Left cardiac atrium (tissue), 4 donors: ENCODE measurements around the gene CABLES1. TPM values are rescaled to one million over a fixed set of nuclear protein-coding genes. Genes with fewer than 3 reads are reported as not detected.
"Not testable (repeated sequence)": the region's sequence is repeated elsewhere in the genome, so short reads cannot be mapped to it uniquely, and the experiment has no call there.

Source experiments
- ATAC-seq, 2 donors: fragments of 200-7000 bp; cut with Tn5 transposase; one replicate each; pipeline ENCODE4 v1.9.1; 2020; ENCODE audit warnings: mild to moderate bottlenecking in 2 of 2, moderate library complexity in 2 of 2
- DNase-seq: peaks from one replicate; pipeline ENCODE4 v3.0.0-alpha.2; 2020
- intact Hi-C, 2 donors: fragments of 100-400 bp; cut with DNase I; formaldehyde crosslinking; loops; one replicate each; pipeline versions ENCODE4 v1.14.1 to v1.15.1; 2022 to 2023
- total RNA-seq, 2 donors: library from RNA; stranded (reverse); fragmentation: NEBNext Ultra II Directional; extraction: Animal tissue kit (Norgen Biotek cat#: 25700); gene quantifications; one replicate each; pipeline ENCODE4 v1.2.1, GENCODE V29; 2021
- donor health status: DM: no; HTN: yes; CAD: no.
- donor health status: DM: no; HTN: yes; CAD: no; lungs with severe emphysema.
- donor health status: DM: yes; HTN: yes; CAD: no.
- donor health status: Dilated cardiomyopathy.

CABLES1 gene
- total RNA-seq, 2 donors from 2014 or later, result 6.6 to 20.4 TPM

DNA sequence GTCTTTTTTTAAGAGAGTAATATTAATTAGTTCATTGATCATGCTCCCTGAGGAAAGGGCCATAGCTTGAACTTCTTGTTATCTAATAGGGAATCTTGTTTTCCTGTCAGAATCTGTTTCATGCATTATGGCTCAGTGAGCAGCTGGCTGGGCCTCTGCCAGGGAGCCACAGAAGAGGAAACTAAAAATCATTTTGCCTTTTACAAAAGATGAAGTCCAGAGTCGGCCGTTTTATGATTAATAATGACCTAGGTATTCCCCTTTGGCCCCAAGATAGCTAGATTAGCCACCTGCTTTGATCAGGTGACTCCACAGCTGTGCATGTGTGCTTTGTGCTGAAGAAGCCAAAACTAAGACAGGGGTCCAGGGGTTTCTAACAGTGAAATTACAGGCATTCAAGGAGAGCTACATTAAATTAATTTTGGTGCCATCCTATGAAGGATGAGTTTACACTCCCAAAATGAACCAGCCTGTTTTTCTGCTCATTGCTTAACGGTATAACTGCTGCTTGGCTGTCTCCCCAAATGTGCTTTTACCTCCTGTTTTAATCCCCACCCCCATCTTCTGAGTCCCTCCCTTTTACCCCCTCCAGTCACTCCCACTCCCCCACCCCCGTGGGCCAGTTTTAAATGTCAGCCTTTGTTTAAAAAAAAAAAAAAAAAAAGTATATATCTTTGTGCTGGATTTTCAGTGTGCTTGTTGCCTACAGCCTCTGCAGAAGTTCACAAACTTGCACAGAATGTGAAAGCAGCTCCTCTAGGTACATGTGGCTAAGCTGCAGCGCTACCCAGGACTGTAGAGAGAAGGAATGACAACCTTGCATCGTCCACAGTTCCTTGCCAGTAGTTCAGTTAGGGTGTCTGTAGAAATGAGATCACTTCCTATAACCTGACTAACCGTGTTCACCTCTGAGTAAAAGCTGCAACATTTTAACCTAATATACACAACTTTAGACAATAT lies 93.1 kb downstream of the CABLES1 start:
- DNase-seq (no peak), ATAC-seq (no peak)
- intact Hi-C loops, result no loop called here

DNA sequence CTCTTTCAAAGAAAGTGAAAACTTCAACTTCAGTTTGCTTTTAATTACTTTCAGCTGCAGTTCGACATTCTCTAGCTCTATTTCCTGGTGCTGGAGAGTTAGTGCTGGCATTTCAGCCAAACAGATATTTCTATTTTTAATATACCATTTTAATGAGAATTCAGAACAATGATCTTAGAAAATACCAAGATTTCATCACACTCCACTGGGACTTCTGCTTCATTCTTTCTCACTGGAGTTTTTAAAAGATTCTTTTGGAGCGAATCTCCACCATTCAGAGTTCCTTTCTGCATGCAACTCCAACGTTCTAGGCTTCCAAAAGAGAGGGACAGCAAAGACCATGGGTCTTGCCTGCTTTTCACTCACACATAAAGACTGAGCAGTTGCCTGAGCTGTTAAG lies 94.2 kb downstream of the CABLES1 start:
- intact Hi-C loops, result no loop called here
- DNase-seq (no peak), ATAC-seq (no peak)

DNA sequence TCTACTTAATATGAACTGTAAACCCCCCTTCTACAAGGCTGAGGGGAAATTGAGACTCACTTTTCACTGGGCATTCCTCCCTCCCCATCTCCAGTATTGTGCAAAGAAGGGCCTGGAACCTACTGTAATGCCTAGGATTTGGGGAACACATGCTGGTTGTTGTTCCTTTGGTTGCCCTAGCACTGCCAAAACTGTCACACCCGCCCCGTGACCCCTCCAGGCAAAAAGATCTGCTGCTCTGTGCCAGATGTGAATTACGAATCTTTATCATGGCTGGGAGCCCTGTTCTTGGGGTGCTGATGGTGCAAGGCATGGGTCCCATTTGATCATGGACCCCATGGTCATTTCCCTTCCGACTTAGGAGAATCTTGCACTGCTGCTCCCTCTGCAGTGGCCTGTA lies 95.4 kb downstream of the CABLES1 start:
- no peak for ATAC-seq
- intact Hi-C loops, result loop anchor here in 1 of 2 donors (10.0 kb wide), 2 partner anchors 96 to 134 kb away; partner anchors contain the start of gene CABLES1
- peak; percentile 41 for DNase-seq

DNA sequence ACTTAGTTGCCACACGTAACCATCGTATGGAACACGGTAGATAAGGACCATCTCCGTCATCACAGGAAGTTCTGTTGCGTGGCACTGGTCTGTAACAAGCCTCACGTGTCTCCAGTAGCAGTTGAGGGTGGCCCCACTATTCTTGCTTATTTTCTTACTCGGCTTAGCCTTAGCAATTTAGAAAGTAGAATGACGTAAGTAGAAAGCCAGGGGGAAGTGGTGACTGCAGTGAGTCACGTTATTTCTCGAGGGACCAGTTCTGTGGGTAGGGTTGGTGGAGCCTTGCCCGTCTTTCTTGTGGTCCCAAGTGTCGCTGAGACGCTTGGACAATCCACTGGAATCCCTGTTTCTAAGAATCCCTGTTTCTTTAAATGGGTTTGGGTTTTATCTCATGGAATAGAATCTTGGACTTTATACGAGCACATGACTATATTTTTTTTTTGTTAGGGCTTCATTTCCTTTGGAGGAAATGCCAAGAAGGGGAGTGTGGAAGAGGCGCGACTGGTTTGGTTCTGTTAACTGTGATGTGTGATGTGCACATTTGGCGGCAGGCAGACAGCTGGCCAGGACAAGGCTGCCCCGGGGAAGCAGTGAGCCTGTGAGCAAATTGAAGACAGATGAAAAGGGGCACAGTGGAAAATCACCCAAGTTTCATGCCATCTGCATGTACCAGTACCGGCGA lies 96.2 kb downstream of the CABLES1 start:
- ATAC-seq, result peak; percentile 71 to 87

DNA sequence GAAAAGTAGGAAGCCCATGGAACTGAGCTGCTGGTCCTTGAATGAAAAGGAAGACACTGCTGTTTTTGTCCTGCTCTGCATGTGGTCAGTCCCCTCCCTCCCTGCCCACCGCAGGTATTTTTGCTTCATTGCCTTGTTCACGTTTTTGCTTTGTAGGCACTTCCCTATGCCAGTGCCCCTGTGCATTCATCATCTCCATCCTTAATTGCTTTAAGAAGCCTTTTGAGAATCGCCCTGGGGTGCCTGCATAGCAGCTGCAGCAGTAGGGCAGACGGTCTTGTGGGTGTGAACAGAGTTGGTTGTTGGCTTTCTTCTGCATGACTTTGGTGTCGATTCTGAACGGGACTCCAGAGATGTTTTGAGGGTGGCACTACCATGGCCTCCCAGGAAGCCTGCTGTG lies 97.0 kb downstream of the CABLES1 start:
- DNase-seq (no peak), ATAC-seq (no peak)
- intact Hi-C loops, result loop anchor here in 1 of 2 donors (10.0 kb wide), 2 partner anchors 98 to 132 kb away; partner anchors contain the start of gene CABLES1

More for the DNA sequence above, 96.2 kb downstream of the CABLES1 start:
- peak; percentile 75 for DNase-seq
- intact Hi-C loops, result loop anchor here in 1 of 2 donors (10.0 kb wide), 2 partner anchors 97 to 133 kb away; partner anchors contain the start of gene CABLES1

DNA sequence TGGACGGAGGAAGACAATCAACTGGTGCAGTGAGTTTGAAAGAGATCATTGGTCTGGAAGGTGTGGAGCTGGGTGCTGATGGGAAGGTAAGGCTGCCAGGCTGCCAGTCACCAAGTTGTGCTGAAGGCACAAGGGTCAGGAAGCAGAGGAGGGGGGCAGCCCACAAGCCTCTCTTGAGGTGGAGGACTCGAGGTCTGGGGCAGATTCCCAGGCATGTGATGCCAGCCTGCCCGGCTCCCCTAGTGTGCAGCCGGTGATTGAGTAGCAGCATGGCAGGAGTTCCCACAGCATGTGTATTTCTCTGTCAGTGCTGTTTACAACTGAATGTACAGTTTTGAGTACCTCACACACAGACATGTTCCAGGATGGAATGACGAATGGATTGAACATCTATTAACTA lies 99.3 kb downstream of the CABLES1 start:
- DNase-seq (no peak), ATAC-seq (no peak)
- intact Hi-C loops, result loop anchor here in 1 of 2 donors (10.0 kb wide), 2 partner anchors 100 to 130 kb away; partner anchors contain the start of gene CABLES1

DNA sequence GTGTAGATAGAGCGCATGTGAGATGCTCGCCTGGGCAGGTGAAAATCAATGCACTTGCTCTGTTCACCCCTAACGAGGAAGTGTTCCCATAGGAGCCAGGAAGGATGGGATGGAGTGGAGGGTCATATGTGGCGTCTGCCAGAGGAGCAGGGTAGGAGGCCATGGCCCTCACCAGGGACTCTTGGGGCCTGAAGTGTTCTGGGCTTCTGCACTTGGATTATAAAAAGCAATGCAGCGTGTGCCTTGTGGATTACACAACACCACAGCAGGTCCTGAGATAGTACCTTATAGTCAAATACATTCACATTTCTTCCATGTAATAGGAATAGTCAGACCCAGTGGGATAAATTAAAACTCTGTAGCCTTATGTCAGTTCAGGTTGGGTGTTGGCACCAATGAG lies 100.1 kb downstream of the CABLES1 start:
- intact Hi-C loops, result loop anchor here in 1 of 2 donors (10.0 kb wide), 2 partner anchors 101 to 129 kb away; partner anchors contain the start of gene CABLES1

DNA sequence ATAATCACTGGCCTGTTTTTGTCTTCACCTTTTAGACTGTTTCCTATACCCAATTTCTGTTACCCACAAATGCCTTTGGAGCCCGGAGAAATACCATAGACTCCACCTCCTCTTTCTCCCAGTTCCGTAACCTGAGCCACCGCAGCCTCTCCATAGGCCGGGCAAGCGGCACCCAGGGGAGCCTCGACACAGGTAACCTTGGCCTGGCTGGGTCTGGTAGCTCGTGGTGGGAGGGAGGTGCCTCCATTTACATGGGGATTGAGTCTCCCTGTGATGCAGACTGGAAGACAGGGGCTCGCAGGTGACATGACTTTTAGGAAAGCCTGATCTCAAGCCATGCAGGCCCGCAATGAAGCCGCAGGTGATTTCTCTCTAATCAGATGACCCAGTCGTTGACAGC lies 100.6 kb downstream of the CABLES1 start:
- intact Hi-C loops, result loop anchor here in 1 of 2 donors (10.0 kb wide), 2 partner anchors 101 to 129 kb away; partner anchors contain the start of gene CABLES1
- ATAC-seq (no peak), DNase-seq (no peak)

More for the DNA sequence above, 100.1 kb downstream of the CABLES1 start:
- DNase-seq, result no peak
- ATAC-seq, result no peak

DNA sequence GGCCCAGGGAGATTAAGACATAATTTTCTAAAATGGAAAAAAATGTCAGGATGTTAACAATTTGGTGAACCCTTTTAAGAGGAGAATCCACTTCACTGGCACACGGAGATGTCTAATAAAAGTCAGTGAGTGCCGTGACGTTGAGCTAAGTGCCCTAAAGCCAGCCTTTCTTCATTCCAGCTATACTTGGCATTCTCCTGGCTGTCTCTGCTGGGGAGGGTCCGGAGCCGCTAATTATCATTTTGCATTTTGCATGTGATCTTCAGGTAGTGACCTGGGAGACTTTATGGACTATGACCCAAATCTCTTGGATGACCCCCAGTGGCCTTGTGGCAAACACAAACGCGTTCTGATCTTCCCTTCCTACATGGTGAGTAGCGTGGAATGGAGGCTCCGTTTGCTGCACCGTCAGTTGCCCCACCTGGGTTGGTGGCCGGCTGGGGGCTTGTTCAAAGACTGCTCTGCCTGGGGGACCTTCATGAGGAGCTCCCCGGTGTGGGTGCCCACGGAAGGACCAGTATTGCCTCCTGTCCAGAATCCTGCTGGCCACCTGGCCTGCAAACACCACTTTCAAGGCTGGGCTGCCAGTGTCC lies 101.7 kb downstream of the CABLES1 start:
- intact Hi-C loops, result loop anchor here in 1 of 2 donors (10.0 kb wide), 2 partner anchors 102 to 128 kb away; partner anchors contain the start of gene CABLES1
- ATAC-seq (no peak), DNase-seq (no peak)

DNA sequence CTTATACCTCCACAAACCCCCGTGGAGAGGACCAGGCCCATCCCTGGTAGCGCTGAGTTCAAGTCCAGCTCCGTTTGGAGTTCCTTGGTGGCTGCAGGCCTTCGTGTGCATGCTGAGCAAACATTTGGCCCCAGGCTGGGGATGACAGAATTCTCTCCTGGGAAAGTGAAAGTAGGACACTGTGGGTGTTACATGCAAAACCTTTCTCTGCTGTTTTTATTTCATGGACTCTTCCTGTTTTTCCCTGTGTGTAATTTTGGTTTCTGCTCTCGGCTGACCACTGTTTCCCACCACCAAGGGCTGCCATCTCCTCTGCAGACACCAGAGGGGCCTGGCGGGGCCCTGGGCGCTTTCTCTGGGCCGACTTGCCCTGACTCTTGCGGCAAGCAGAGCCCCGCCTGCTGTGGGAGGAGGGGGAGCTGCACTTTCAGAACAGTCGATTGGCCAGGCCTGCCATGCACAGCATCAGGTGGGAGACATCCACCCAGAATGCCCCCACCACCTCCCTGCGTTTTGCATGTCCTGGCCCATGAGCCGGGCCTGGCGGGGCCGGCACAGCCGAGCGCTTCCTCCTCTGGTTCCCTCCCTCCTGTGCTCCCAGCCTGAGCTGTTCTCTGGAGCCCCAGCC lies 102.4 kb downstream of the CABLES1 start:
- DNase-seq, result peak; percentile 71
- intact Hi-C loops, result loop anchor here in 1 of 2 donors (10.0 kb wide), 2 partner anchors 103 to 127 kb away; partner anchors contain the start of gene CABLES1
- ATAC-seq, result peak; percentile 84 to 88

DNA sequence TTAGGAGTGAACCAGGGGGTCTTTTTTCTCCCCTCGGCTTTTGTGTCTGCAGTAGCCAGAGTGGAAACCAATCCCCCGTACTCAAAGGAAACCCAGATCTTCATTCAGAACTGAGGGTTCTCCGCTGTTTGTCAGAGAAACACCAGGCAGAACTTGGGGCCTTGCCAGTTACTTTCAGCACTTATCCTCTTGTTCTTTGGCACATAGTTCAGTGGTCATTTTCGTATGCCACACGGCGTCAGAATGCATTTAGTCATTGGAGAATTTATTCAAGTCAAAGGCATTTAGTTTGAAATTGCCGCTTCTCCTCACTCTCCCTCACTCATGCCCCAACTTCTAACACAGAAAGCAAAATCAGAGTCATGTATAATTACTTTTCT lies 102.9 kb downstream of the CABLES1 start:
- DNase-seq, result peak; percentile 65
- peak; percentile 61 to 62 for ATAC-seq
- intact Hi-C loops, result loop anchor here in 1 of 2 donors (10.0 kb wide), 2 partner anchors 103 to 127 kb away; partner anchors contain the start of gene CABLES1

DNA sequence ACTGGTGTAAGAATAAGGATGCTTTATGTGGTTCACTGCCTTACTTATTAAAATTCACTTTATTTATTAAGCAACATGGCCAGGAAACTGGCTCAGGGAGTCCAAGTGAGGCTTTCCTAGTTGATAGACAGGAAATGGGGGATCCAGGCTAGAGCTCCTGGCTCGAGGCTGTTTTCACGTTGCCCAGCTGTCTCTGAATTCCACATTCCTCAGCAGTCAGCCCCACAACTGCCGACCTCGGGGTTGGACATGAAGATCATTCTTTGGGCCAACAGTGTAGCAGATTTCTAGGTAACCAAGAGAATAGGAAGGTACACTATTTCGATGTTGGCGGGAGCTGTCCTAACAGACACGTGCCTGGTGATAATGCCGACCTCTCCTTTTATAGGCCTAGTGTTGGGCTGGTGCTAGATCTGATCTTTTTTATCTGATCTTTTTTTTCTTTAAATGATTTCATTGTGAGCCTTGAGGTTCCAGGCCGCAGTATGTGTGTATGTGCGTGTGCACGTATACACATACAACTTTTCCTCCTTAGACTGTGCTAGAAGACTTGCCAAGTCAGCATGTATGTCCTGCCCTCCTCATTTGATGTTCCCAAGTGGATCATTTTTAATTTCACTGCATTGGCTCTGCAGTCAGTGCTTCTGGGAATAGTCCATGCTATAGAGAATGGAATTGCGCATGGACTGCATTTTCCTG lies 103.5 kb downstream of the CABLES1 start:
- intact Hi-C loops, result loop anchor here in 1 of 2 donors (10.0 kb wide), 2 partner anchors 104 to 126 kb away; partner anchors contain the start of gene CABLES1
- no peak for DNase-seq

DNA sequence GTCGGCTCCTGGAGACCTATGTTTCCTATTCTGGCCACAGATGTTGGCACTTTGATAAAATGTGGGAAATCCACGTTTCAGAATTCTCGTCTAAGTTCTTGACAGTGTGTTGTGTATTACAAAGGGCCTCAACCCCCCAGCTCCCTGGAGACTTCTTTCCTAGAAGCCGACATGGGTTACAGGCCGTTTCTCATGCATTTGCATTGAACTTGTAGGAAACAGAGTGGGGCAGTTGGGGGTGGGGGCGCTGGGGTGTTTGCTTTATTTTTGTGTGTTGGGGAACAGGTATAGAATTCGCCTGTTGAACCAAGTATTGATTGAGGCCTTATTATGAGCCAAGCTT lies 104.0 kb downstream of the CABLES1 start:
- intact Hi-C loops, result loop anchor here in 1 of 2 donors (10.0 kb wide), 2 partner anchors 105 to 125 kb away; partner anchors contain the start of gene CABLES1
- ATAC-seq (no peak), DNase-seq (no peak)

More for the DNA sequence above, 103.5 kb downstream of the CABLES1 start:
- peak in 1 of 2 donors; percentile 12 for ATAC-seq

DNA sequence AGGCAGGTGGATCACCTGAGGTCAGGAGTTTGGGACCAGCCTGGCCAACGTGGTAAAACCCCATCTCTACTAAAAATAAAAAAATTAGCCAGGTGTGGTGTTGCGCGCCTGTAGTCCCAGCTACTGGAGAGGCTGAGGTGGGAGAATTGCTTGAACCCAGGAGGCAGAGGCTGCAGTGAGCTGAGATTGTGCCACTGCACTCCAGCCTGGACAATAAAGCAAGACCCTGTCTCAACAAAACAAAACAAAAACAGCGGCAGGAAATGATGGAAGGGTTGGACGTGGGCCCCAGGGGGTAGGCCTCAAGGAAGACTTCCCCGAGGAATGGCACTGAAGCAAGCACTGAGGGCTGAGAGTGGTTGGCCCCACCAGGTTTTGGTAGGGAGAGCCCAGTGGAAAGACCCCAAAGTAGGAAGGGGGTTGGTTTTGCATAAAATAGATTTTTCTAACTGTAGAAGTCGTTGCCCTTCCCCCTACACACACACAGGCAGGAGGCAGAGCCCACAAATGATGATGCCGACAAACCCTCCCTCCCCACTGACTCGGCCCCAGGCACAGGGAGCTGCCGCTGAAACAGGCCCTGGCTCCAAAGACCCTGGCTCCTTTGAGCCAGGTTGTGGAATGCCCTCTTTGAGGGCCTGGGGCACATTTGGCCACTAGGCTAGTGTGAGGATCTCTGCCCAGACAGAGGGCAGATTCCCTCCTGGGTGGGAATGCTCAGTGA lies 104.8 kb downstream of the CABLES1 start:
- intact Hi-C loops, result loop anchor here in 1 of 2 donors (10.0 kb wide), 2 partner anchors 105 to 125 kb away; partner anchors contain the start of gene CABLES1
- DNase-seq (no peak), ATAC-seq (no peak)

DNA sequence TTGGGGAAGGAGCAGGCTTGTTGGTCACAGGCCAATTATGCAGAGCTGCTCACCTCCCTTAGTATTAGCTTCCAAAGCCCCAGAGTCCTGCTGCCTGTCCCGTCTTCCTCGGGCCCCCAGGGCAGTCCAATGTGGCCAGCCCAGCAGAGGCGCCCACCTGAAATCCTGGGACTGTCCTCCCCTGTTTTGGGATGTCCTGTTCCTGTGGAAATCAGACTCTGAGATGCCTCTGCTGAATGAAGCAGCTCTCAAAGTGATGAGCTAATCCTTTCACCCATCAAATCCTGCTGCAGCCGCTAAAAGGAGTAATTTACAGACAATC lies 105.3 kb downstream of the CABLES1 start:
- intact Hi-C loops, result no loop called here
- DNase-seq (no peak), ATAC-seq (no peak)

DNA sequence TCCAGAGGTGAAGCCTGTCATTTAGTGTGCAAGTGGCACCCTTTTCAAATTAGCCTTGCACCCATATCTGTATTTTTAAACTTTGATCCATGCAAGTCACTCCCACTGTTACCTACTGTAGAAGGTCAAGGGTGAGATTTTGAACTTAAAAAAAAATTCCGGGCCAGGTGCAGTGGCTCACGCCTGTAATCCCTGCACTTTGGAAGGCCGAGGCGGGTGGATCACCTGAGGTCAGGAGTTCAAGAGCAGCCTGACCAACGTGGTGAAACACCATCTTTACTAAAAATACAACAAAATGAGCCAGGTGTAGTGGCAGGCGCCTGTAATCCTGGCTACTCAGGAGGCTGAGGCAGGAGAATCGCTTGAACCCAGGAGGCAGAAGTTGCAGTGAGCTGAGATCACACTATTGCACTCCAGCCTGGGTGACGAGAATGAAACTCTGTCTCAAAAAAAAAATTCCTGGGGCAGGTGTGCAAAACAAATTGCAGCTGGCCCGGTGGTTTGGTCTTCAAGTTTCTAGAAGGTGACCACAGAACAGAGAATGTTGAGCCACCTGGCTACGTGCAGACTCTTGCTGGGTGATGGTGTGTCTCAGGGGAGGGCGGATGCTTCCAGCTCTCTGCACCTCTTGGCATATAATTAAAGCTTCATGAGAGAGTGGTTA lies 106.7 kb downstream of the CABLES1 start:
- intact Hi-C loops, ATAC-seq, DNase-seq: not testable (repeated sequence)

DNA sequence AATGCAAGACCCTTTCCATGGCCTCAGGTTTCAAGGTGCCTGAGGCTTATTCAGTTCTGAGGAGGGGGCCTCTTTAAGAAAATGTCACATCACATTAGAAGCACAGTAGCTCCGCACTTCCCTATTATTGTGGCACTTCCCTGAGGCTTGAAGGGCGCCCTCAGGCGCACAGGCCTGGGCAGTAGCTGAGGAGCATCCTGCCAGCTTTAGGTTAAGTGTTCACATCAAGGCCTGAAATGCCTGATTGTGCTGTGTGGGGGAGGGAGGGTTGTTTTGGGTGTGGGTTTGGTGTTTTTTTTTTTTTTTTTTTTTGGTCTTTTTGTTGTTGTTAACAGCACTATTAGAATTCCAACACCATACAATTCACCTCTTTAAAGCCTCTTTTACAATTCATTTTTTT lies 107.9 kb downstream of the CABLES1 start:
- DNase-seq (no peak), ATAC-seq (no peak)
- intact Hi-C loops, result no loop called here
